Breast epithelium (tissue), 4 donors: ENCODE measurements around the gene LDHD. TPM values are rescaled to one million over a fixed set of nuclear protein-coding genes. Genes with fewer than 3 reads are reported as not detected.

Source experiments
- DNase-seq, 2 donors: peaks; one replicate each; pipeline ENCODE4 v3.0.0-alpha.2; 2019; ENCODE audit warnings: low spot score in 2 of 2
- H3K27ac ChIP-seq, 2 donors: fragments of 200-600 bp; sonication (generic) in 1 of 2; one replicate each; pipeline ENCODE4 v1.5.1; 2016 to 2019; ENCODE audit warnings: mild to moderate bottlenecking in 1 of 2
- H3K27me3 ChIP-seq, 2 donors: fragments of 200-600 bp; sonication (generic) in 1 of 2; one replicate each; pipeline versions ENCODE4 v1.5.1 to v1.6.0; 2017 to 2019; ENCODE audit warnings: control low read depth in 1 of 2, mild to moderate bottlenecking in 1 of 2
- H3K36me3 ChIP-seq: fragments of 200-600 bp; one replicate; pipeline ENCODE4 v1.5.1; 2019
- H3K4me1 ChIP-seq, 2 donors: fragments of 200-600 bp; sonication (generic); one replicate each; pipeline ENCODE4 v1.5.1; 2016 to 2019; ENCODE audit warnings: control low read depth in 1 of 2
- H3K4me3 ChIP-seq, 3 donors: fragments of 200-600 bp; sonication (generic); 1 replicate in 2 of 3; 2 replicates in 1 of 3; pipeline ENCODE4 v1.5.1; 2016 to 2019; ENCODE audit warnings: mild to moderate bottlenecking in 3 of 3, moderate library complexity in 2 of 3
- H3K9me3 ChIP-seq, 2 donors: fragments of 200-600 bp; sonication (generic) in 1 of 2; one replicate each; pipeline ENCODE4 v1.5.1; 2016 to 2019; ENCODE audit warnings: control low read depth in 1 of 2
- POLR2A ChIP-seq: fragments of 450-650 bp; IDR thresholded peaks from one replicate; pipeline ENCODE4 v1.6.1; 2016; ENCODE audit warnings: antibody characterized with exemption, mild to moderate bottlenecking, moderate library complexity
- POLR2AphosphoS5 ChIP-seq, 3 donors: sonication (generic); formaldehyde crosslinking; IDR thresholded peaks; one replicate each; pipeline ENCODE4 v1.6.1; 2017; ENCODE audit warnings: antibody characterized with exemption in 3 of 3
- intact Hi-C: fragments of 100-400 bp; cut with DNase I; formaldehyde crosslinking; loops from one replicate; pipeline ENCODE4 v1.15.1; 2023; ENCODE audit warnings: low total_unique reads
- total RNA-seq, 3 donors: library from RNA; depleted of rRNA; stranded (reverse); fragments of >200 nt; gene quantifications; one replicate each; pipeline ENCODE4 v1.1.0, GENCODE V29; 2016
- TF ChIP-seq, protein P1 (sequence below), 3 donors: fragments of 450-650 bp; IDR thresholded peaks; one replicate each; pipeline ENCODE4 v1.5.1; 2016 to 2017; ENCODE audit warnings: antibody characterized with exemption in 3 of 3, mild to moderate bottlenecking in 3 of 3, moderate library complexity in 3 of 3

The LDHD gene
- total RNA-seq, 3 donors from 2014 or later = 10.5 to 17.6 (median 10.7) TPM

DNA sequence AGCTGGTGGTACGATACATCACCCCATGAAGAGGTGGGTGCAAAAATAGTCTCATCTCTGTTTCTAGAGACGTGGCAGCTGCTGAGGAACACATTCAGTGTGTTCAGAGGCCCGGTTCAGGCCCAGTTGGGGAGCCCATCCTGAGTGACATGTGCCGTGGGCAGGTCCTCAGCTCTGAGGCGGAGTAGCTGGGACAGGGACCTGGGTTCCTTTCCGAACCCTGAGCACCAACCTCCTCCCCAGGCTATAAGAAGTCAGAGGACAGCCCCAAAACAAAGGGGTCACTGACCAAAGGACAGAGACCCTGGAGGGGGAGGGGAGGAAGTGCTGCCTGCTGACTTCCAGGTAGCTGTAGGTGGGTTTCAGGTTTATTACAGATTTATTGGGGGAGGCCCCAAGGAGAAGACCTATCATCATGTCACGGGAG lies 5.1 kb downstream of the LDHD start:
- H3K27ac ChIP-seq = peak overlapping the region; percentile 84 to 91
- no peaks in the 10 kb centered on the region for H3K9me3 ChIP-seq
- H3K27me3 ChIP-seq = no peaks in the 10 kb centered on the region
- intact Hi-C loops = loop anchor here (1.0 kb wide), 1 partner anchor 111 kb away; no protein-coding TSS in a partner anchor
- TF ChIP-seq POLR2A = no peak
- TF ChIP-seq, protein P1, sequence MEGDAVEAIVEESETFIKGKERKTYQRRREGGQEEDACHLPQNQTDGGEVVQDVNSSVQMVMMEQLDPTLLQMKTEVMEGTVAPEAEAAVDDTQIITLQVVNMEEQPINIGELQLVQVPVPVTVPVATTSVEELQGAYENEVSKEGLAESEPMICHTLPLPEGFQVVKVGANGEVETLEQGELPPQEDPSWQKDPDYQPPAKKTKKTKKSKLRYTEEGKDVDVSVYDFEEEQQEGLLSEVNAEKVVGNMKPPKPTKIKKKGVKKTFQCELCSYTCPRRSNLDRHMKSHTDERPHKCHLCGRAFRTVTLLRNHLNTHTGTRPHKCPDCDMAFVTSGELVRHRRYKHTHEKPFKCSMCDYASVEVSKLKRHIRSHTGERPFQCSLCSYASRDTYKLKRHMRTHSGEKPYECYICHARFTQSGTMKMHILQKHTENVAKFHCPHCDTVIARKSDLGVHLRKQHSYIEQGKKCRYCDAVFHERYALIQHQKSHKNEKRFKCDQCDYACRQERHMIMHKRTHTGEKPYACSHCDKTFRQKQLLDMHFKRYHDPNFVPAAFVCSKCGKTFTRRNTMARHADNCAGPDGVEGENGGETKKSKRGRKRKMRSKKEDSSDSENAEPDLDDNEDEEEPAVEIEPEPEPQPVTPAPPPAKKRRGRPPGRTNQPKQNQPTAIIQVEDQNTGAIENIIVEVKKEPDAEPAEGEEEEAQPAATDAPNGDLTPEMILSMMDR (IDR thresholded peaks at IDR 0.05) = no peak
- TF ChIP-seq POLR2AphosphoS5 (IDR thresholded peaks at IDR 0.05) = no peak
- H3K36me3 ChIP-seq = no peaks in the 10 kb centered on the region
- H3K4me3 ChIP-seq = peak overlapping the region in 1 of 3 donors; percentile 61
- DNase-seq = no peak
- peaks cover 24 to 34% of the 10 kb centered on the region in 2 donors for H3K4me1 ChIP-seq

DNA sequence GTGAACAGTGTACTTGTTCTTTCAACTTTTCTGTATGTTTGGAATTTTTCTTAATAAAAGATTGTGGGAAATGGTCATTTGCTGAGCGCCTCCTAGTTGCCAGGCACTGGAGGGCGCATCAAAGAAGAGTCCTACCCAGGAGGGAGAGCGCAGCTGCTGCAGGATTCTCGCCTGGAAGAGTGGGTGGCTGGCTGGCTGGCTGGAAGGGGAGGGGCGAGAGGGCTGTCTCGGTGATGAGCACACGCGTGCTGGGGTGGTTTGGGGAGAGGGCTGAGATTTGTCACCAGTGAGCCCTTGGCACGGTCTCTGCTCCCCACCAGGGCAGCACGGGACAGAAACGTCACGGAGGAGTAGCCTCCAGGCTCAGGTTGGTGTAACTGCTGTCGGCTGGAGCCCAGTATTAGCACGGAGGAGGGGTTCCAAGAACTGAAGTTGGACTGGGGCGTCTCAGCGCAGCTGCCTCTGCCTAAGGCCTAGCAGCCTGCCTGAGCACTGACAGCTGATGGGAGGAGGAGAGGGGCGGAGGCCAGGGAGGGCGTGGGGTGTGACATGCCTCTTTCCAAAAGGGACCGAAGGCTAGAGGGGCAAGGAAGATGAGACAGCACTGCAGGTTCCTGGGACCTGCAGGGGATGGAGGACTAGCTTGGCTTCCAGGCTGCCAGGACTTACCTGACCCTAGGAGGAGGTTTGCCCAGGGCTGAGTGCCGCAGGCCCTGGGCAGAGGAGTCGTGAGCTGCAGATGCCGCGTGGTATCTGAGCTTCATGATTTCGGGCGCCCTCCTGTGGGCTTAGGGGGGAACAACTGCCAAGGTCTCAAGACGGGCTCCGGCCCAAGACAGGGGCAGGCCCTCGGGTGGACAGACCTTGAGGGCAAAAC lies 5.7 kb downstream of the LDHD start:
- Histone ChIP-seq H3K4me1 (peaks cover 27 to 33% of the 10 kb centered on the region in 2 donors), H3K36me3 (no peaks in the 10 kb centered on the region), H3K4me3 (peak overlapping the region; percentile 17 to 61 (median 34)), H3K9me3 (no peaks in the 10 kb centered on the region), H3K27ac (peak overlapping the region; percentile 84 to 91), H3K27me3 (no peaks in the 10 kb centered on the region)
- intact Hi-C loops = loop anchor here (1.0 kb wide), 1 partner anchor 111 kb away; no protein-coding TSS in a partner anchor
- peak; percentile 80 to 88 for DNase-seq
- no peak for TF ChIP-seq POLR2A
- TF ChIP-seq, protein P1 (IDR thresholded peaks at IDR 0.05) = peak; percentile 86 to 94 (median 91)
- peak in 1 of 3 donors; percentile 78 for TF ChIP-seq POLR2AphosphoS5 (IDR thresholded peaks at IDR 0.05)

DNA sequence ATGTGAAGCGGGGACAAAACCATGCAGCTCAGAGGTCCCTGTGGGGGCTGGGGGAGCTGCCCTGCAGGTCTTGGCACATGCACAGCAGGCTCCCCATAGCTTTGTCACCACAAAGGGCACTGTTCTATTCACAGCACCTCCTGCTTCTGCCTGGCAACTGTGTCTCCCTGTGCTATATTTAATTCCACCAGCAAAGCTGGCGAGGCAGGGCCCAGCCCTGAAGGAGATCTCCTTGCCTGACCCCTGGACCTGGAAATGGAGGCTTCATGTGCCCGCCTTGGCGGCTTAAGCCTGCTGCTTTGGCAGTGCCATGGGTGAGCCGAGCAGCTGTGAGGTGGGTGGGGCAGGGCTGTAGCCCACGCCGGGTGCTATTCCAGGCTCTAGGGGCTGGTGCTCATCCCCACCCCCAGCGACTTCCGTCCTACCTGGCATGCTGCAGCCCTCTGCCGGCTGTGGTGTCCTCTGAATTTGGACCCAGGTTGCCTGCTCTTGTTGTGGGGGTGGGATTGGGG lies 6.8 kb downstream of the LDHD start:
- Histone ChIP-seq H3K36me3 (no peaks in the 10 kb centered on the region), H3K27ac (peak overlapping the region; percentile 84 to 91), H3K4me1 (peaks cover 23 to 25% of the 10 kb centered on the region in 2 donors), H3K27me3 (no peaks in the 10 kb centered on the region), H3K4me3 (peak overlapping the region in 1 of 3 donors; percentile 17), H3K9me3 (no peaks in the 10 kb centered on the region)
- DNase-seq = no peak
- TF ChIP-seq POLR2A (no peak), POLR2AphosphoS5 (IDR thresholded peaks at IDR 0.05) (no peak)
- TF ChIP-seq, protein P1 (IDR thresholded peaks at IDR 0.05) = no peak
- intact Hi-C loops = no loop called here

DNA sequence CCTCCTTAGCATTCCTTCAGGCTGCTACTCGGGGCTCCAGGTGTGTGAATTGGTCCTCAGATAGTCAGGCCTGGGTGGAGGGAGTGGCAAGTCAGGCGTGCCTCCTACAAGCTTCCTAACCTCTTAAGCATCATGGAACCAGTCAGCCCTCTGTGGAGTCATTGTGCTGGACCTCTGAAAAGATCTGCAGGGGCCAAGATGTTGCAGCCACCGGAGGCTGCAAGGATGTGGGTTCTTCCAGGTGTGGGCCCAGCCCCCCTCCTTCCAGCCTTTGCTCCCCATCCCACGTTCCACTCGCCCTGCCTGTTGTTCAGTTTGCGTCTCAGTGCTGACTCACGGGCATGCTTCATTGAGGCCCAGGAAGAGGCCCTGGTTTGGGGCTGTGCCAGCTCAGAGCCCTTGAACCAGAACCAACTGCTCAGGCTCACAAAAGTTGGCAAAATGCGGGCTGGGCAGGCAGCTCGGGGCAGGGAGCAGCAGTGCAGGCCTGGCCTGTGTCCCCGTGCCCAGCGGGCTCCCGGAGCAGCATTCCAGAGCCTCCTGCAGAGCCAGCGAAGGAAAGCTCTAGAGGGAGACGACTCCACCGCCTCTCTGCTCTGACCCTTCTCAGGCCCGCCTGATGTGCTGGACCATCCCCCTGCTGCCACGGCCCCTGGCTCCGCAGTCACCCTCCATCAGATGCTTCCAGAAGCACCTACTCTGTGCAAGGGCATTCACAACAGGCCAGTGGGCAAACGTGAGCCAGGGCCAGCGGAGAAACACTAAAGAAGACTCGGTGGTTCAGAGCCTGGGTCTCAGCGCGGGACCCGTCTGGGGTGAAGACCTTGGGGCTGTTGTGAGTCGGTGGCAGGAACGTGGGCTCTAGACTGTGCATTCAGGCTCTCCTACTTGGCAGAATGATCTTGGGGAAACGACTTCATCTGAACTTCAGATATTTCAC lies 7.5 kb downstream of the LDHD start:
- peaks cover 23 to 25% of the 10 kb centered on the region in 2 donors for H3K4me1 ChIP-seq
- peak; percentile 41 to 68 (median 43) for TF ChIP-seq POLR2AphosphoS5 (IDR thresholded peaks at IDR 0.05)
- TF ChIP-seq POLR2A = no peak
- H3K9me3 ChIP-seq = no peaks in the 10 kb centered on the region
- H3K27me3 ChIP-seq = no peaks in the 10 kb centered on the region
- DNase-seq = peak; percentile 95
- intact Hi-C loops = no loop called here
- no peaks in the 10 kb centered on the region for H3K36me3 ChIP-seq
- peak overlapping the region; percentile 84 to 91 for H3K27ac ChIP-seq
- H3K4me3 ChIP-seq = peak overlapping the region in 2 of 3 donors; percentile 2 to 17

DNA sequence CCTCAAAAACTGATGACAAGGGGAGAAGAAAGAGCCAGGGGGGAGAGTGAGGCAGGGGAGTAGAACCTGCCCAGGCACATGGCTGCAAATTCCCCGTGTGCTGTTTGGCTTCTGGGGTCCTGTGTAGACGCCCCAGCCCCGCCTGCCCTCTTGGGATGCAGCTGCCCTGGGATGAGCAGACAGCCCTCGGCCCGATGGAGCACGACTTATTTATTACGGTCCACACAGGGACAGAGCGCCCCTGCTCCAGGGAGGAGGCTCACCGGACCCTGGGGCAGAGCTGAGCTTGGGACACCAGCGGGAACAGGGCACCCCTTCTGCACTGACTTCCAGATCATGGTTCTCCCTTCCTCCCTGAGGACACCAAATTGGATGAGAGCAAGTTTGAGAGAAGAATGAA lies 9.1 kb downstream of the LDHD start:
- Histone ChIP-seq H3K4me1 (peaks cover 23 to 25% of the 10 kb centered on the region in 2 donors), H3K27ac (peak overlapping the region; percentile 32 to 84), H3K4me3 (no peak overlapping the region), H3K9me3 (no peaks in the 10 kb centered on the region), H3K27me3 (no peaks in the 10 kb centered on the region), H3K36me3 (no peaks in the 10 kb centered on the region)
- DNase-seq = no peak
- intact Hi-C loops = no loop called here
- no peak for TF ChIP-seq POLR2AphosphoS5 (IDR thresholded peaks at IDR 0.05)
- TF ChIP-seq, protein P1 (IDR thresholded peaks at IDR 0.05) = no peak
- TF ChIP-seq POLR2A = no peak
